ENCODE data around the gene ASXL1. TPM values are rescaled to one million over a fixed set of nuclear protein-coding genes. Genes with fewer than 3 reads are reported as not detected.
"Not testable (repeated sequence)": the region's sequence is repeated elsewhere in the genome, so short reads cannot be mapped to it uniquely, and the experiment has no call there.

Gene ASXL1
- polyA plus RNA-seq, 3 donors = 1.8 to 47.1 (median 2.8) TPM

- H3K9me3 Mint-ChIP-seq = no peaks in the 10 kb centered on the region
- no peak overlapping the region for H2AFZ ChIP-seq (ENCODE audit: insufficient read depth, low read depth, low read length, poor library complexity, severe bottlenecking)
- no peak for DNase-seq
- no peak overlapping the region for H3K4me3 ChIP-seq (replicated peaks in 1 of 3; ENCODE audit: low read depth in 2 of 3, low read length in 3 of 3)
- no peaks in the 10 kb centered on the region for H3K27me3 ChIP-seq (ENCODE audit: control insufficient read depth in 2 of 2, insufficient read depth in 2 of 2, low read length in 2 of 2)
- H3K36me3 Mint-ChIP-seq = peaks cover 23 to 38% of the 10 kb centered on the region in 2 donors
- WGBS (ENCODE audit: insufficient coverage) = no CpG with 5 or more reads among the region's 1 CpG
- H3K79me2 ChIP-seq (ENCODE audit: insufficient read depth, low read length) = no peaks in the 10 kb centered on the region
- no peaks in the 10 kb centered on the region for H4K20me1 ChIP-seq (ENCODE audit: insufficient read depth, low read length)
- H3K36me3 ChIP-seq (replicated peaks in 1 of 2; ENCODE audit: control insufficient read depth in 1 of 2, insufficient read depth in 2 of 2, low read length in 2 of 2) = peaks cover 24 to 30% of the 10 kb centered on the region in 2 donors
- no peak overlapping the region for H3K27ac Mint-ChIP-seq
- no peaks in the 10 kb centered on the region for H3K4me1 Mint-ChIP-seq
- no peak overlapping the region for H3K9ac ChIP-seq (ENCODE audit: insufficient read depth, low read length, poor library complexity, severe bottlenecking)
- intact Hi-C loops (cut with micrococcal nuclease) = no loop called here
- H3K4me1 ChIP-seq (ENCODE audit: control insufficient read depth in 1 of 2, insufficient read depth in 2 of 2, low read length in 2 of 2) = no peaks in the 10 kb centered on the region
- no peaks in the 10 kb centered on the region for H3K27me3 Mint-ChIP-seq (ENCODE audit: low read depth in 3 of 3)
- H3K4me2 ChIP-seq (replicated peaks; ENCODE audit: extremely low read depth, low read length, poor library complexity, severe bottlenecking) = no peak overlapping the region
- no peak for TF ChIP-seq CTCF (IDR thresholded peaks at IDR 0.05)
- no peaks in the 10 kb centered on the region for H3K9me3 ChIP-seq (replicated peaks in 1 of 2; ENCODE audit: control insufficient read depth in 1 of 2, insufficient read depth in 1 of 2, low read length in 2 of 2)
- H3K27ac ChIP-seq (ENCODE audit: low read depth in 1 of 2, low read length in 2 of 2) = peak overlapping the region in 1 of 2 donors; percentile 47
- H3K4me3 Mint-ChIP-seq = no peak overlapping the region
These were observed 36.7 kb upstream of the ASXL1 start for GRCh38 chr20:32321390-32321789.

GRCh38 chr20:32322260-32322659 lies 35.9 kb upstream of the ASXL1 start:
- H3K9me3 ChIP-seq (replicated peaks in 1 of 2; ENCODE audit: control insufficient read depth in 1 of 2, insufficient read depth in 1 of 2, low read length in 2 of 2); H3K27ac Mint-ChIP-seq; H3K79me2 ChIP-seq (ENCODE audit: insufficient read depth, low read length); intact Hi-C loops (cut with micrococcal nuclease); H3K4me3 ChIP-seq (replicated peaks in 1 of 3; ENCODE audit: low read depth in 2 of 3, low read length in 3 of 3); H3K27me3 Mint-ChIP-seq (ENCODE audit: low read depth in 3 of 3); H2AFZ ChIP-seq (ENCODE audit: insufficient read depth, low read depth, low read length, poor library complexity, severe bottlenecking); H3K4me2 ChIP-seq (replicated peaks; ENCODE audit: extremely low read depth, low read length, poor library complexity, severe bottlenecking); H4K20me1 ChIP-seq (ENCODE audit: insufficient read depth, low read length); H3K9ac ChIP-seq (ENCODE audit: insufficient read depth, low read length, poor library complexity, severe bottlenecking); H3K27ac ChIP-seq (ENCODE audit: low read depth in 1 of 2, low read length in 2 of 2); H3K27me3 ChIP-seq (ENCODE audit: control insufficient read depth in 2 of 2, insufficient read depth in 2 of 2, low read length in 2 of 2); H3K9me3 Mint-ChIP-seq; H3K4me1 Mint-ChIP-seq; H3K4me1 ChIP-seq (ENCODE audit: control insufficient read depth in 1 of 2, insufficient read depth in 2 of 2, low read length in 2 of 2); DNase-seq; H3K4me3 Mint-ChIP-seq: not testable (repeated sequence)
- 89% methylated on average over 3 of the region's 12 CpGs for WGBS (ENCODE audit: insufficient coverage)
- H3K36me3 ChIP-seq (replicated peaks in 1 of 2; ENCODE audit: control insufficient read depth in 1 of 2, insufficient read depth in 2 of 2, low read length in 2 of 2) = peaks cover 22 to 30% of the 10 kb centered on the region in 2 donors
- H3K36me3 Mint-ChIP-seq = peaks cover 23 to 38% of the 10 kb centered on the region in 2 donors

GRCh38 chr20:32323761-32324160 lies 34.4 kb upstream of the ASXL1 start:
- H4K20me1 ChIP-seq (ENCODE audit: insufficient read depth, low read length); H3K27me3 ChIP-seq (ENCODE audit: control insufficient read depth in 2 of 2, insufficient read depth in 2 of 2, low read length in 2 of 2); H3K79me2 ChIP-seq (ENCODE audit: insufficient read depth, low read length); H3K9me3 Mint-ChIP-seq; H3K4me3 Mint-ChIP-seq; H3K4me3 ChIP-seq (replicated peaks in 1 of 3; ENCODE audit: low read depth in 2 of 3, low read length in 3 of 3); H3K9ac ChIP-seq (ENCODE audit: insufficient read depth, low read length, poor library complexity, severe bottlenecking); H2AFZ ChIP-seq (ENCODE audit: insufficient read depth, low read depth, low read length, poor library complexity, severe bottlenecking); H3K4me2 ChIP-seq (replicated peaks; ENCODE audit: extremely low read depth, low read length, poor library complexity, severe bottlenecking); H3K27me3 Mint-ChIP-seq (ENCODE audit: low read depth in 3 of 3); intact Hi-C loops (cut with micrococcal nuclease); H3K9me3 ChIP-seq (replicated peaks in 1 of 2; ENCODE audit: control insufficient read depth in 1 of 2, insufficient read depth in 1 of 2, low read length in 2 of 2); H3K4me1 Mint-ChIP-seq; DNase-seq; H3K4me1 ChIP-seq (ENCODE audit: control insufficient read depth in 1 of 2, insufficient read depth in 2 of 2, low read length in 2 of 2): not testable (repeated sequence)
- Histone ChIP-seq H3K27ac (ENCODE audit: low read depth in 1 of 2, low read length in 2 of 2) (peak overlapping the region in 1 of 2 donors; percentile 20), H3K36me3 (replicated peaks in 1 of 2; ENCODE audit: control insufficient read depth in 1 of 2, insufficient read depth in 2 of 2, low read length in 2 of 2) (peaks cover 18 to 27% of the 10 kb centered on the region in 2 donors)
- WGBS (ENCODE audit: insufficient coverage) = 100% methylated on average over 1 of the region's 5 CpGs
- Mint-ChIP-seq H3K36me3 (peaks cover 19 to 39% of the 10 kb centered on the region in 2 donors), H3K27ac (peak overlapping the region in 1 of 7 donors; percentile 84)
